Tibial nerve (tissue), 4 donors: Measurements from ENCODE around the gene TIAM1. TPM values are rescaled to one million over a fixed set of nuclear protein-coding genes. Genes with fewer than 3 reads are reported as not detected.

Experiments used
- DNase-seq, 2 donors: peaks; one replicate each; pipeline ENCODE4 v3.0.0-alpha.2; 2019; ENCODE audit warnings: low spot score in 2 of 2
- H3K27ac ChIP-seq, 4 donors: fragments of 200-600 bp; sonication (generic) in 3 of 4; one replicate each; pipeline ENCODE4 v1.5.1; 2017 to 2019; ENCODE audit warnings: mild to moderate bottlenecking in 1 of 4
- H3K27me3 ChIP-seq, 2 donors: fragments of 200-600 bp; sonication (generic) in 1 of 2; one replicate each; pipeline versions ENCODE4 v1.5.1 to v1.6.0; 2017 to 2019
- H3K36me3 ChIP-seq, 3 donors: fragments of 200-600 bp; sonication (generic); one replicate each; pipeline ENCODE4 v1.5.1; 2018 to 2019
- H3K4me1 ChIP-seq, 4 donors: fragments of 200-600 bp; sonication (generic) in 3 of 4; one replicate each; pipeline ENCODE4 v1.5.1; 2017 to 2019
- H3K4me3 ChIP-seq, 4 donors: fragments of 200-600 bp; sonication (generic) in 3 of 4; one replicate each; pipeline ENCODE4 v1.5.1; 2017 to 2019; ENCODE audit warnings: mild to moderate bottlenecking in 1 of 4, moderate library complexity in 1 of 4
- H3K9me3 ChIP-seq, 4 donors: fragments of 200-600 bp; sonication (generic) in 3 of 4; one replicate each; pipeline ENCODE4 v1.5.1; 2017 to 2019
- CTCF ChIP-seq, 5 experiments: fragments of 200-600 bp in 3 of 5; fragments of 450-650 bp in 2 of 5; sonication (generic) in 3 of 5; IDR thresholded peaks; one replicate each; pipeline ENCODE4 v1.5.1; 2016 to 2019; ENCODE audit warnings: antibody characterized with exemption in 5 of 5, mild to moderate bottlenecking in 3 of 5, moderate library complexity in 2 of 5
- EP300 ChIP-seq, 2 donors: sonication (generic); formaldehyde crosslinking; IDR thresholded peaks; one replicate each; pipeline ENCODE4 v1.6.1; 2017; ENCODE audit warnings: antibody characterized with exemption in 2 of 2, mild to moderate bottlenecking in 1 of 2
- POLR2A ChIP-seq, 2 donors: fragments of 450-650 bp; IDR thresholded peaks; one replicate each; pipeline ENCODE4 v1.6.1; 2017; ENCODE audit warnings: antibody characterized with exemption in 2 of 2, mild to moderate bottlenecking in 2 of 2, moderate library complexity in 2 of 2
- WGBS, 2 donors: methylation state at CpG; one replicate each; pipeline ENCODE4 v1.1.5; 2018; 5-methylcytosine and 5-hydroxymethylcytosine counted together
- total RNA-seq, 4 donors: library from RNA; depleted of rRNA; stranded (reverse); fragments of >200 nt; gene quantifications; one replicate each; pipeline ENCODE4 v1.1.0, GENCODE V29; 2016

The TIAM1 gene
- total RNA-seq, 4 donors from 2014 or later: 25.3 to 44.7 (median 31.6) TPM

- no peaks in the 10 kb centered on the region for H3K36me3 ChIP-seq
- no peak overlapping the region for H3K27ac ChIP-seq
- no peak for DNase-seq
- peaks cover 0 to 8% (median 1%) of the 10 kb centered on the region in 4 donors for H3K4me1 ChIP-seq
- WGBS, 2 donors: 63 to 69% methylated on average over 3 of the region's 3 CpGs
- H3K27me3 ChIP-seq: peaks cover 0 to 20% of the 10 kb centered on the region in 2 donors
- no peak overlapping the region for H3K4me3 ChIP-seq
- no peaks in the 10 kb centered on the region for H3K9me3 ChIP-seq
- TF ChIP-seq CTCF (IDR thresholded peaks at IDR 0.05) (no peak), POLR2A (IDR thresholded peaks at IDR 0.05) (no peak), EP300 (IDR thresholded peaks at IDR 0.05) (no peak)
Measured at GRCh38 chr21:31338908-31339368, 5.1 kb downstream of the TIAM1 start.

GRCh38 chr21:31337996-31338907 lies 5.8 kb downstream of the TIAM1 start:
- H3K9me3 ChIP-seq: no peaks in the 10 kb centered on the region
- no peak for TF ChIP-seq EP300 (IDR thresholded peaks at IDR 0.05)
- no peak for TF ChIP-seq POLR2A (IDR thresholded peaks at IDR 0.05)
- TF ChIP-seq CTCF (IDR thresholded peaks at IDR 0.05): no peak
- no peak overlapping the region for H3K27ac ChIP-seq
- no peak for DNase-seq
- peaks cover 0 to 13% of the 10 kb centered on the region in 2 donors for H3K27me3 ChIP-seq
- no peaks in the 10 kb centered on the region for H3K36me3 ChIP-seq
- H3K4me1 ChIP-seq: peaks cover 0 to under 1% (median 0%) of the 10 kb centered on the region in 4 donors
- H3K4me3 ChIP-seq: no peak overlapping the region
- WGBS, 2 donors: 69 to 70% methylated on average over 25 of the region's 25 CpGs

- H3K9me3 ChIP-seq: no peaks in the 10 kb centered on the region
- no peaks in the 10 kb centered on the region for H3K4me1 ChIP-seq
- peaks cover 0 to 1% of the 10 kb centered on the region in 2 donors for H3K27me3 ChIP-seq
- no peak overlapping the region for H3K27ac ChIP-seq
- 86 to 90% methylated on average over 3 of the region's 3 CpGs for whole genome bisulfite sequencing, 2 donors
- H3K36me3 ChIP-seq: no peaks in the 10 kb centered on the region
- no peak overlapping the region for H3K4me3 ChIP-seq
- TF ChIP-seq CTCF (IDR thresholded peaks at IDR 0.05) (no peak), EP300 (IDR thresholded peaks at IDR 0.05) (no peak), POLR2A (IDR thresholded peaks at IDR 0.05) (no peak)
- DNase-seq: no peak
Measured at GRCh38 chr21:31337086-31337485, 7.0 kb downstream of the TIAM1 start.

- no peak for DNase-seq
- WGBS, 2 donors: 90 to 93% methylated on average over 6 of the region's 6 CpGs
- Histone ChIP-seq H3K9me3 (no peaks in the 10 kb centered on the region), H3K4me1 (no peaks in the 10 kb centered on the region), H3K36me3 (no peaks in the 10 kb centered on the region), H3K27ac (no peak overlapping the region), H3K27me3 (no peaks in the 10 kb centered on the region), H3K4me3 (no peak overlapping the region)
- no peak for TF ChIP-seq POLR2A (IDR thresholded peaks at IDR 0.05)
- TF ChIP-seq EP300 (IDR thresholded peaks at IDR 0.05): no peak
- TF ChIP-seq CTCF (IDR thresholded peaks at IDR 0.05): no peak
Measured at GRCh38 chr21:31336739-31337040, 7.4 kb downstream of the TIAM1 start.

GRCh38 chr21:31335957-31336738 lies 7.9 kb downstream of the TIAM1 start:
- no peaks in the 10 kb centered on the region for H3K27me3 ChIP-seq
- peaks cover 0 to 2% (median 0%) of the 10 kb centered on the region in 4 donors for H3K9me3 ChIP-seq
- WGBS, 2 donors: 75 to 85% methylated on average over 12 of the region's 12 CpGs
- H3K27ac ChIP-seq: no peak overlapping the region
- H3K4me3 ChIP-seq: no peak overlapping the region
- H3K36me3 ChIP-seq: no peaks in the 10 kb centered on the region
- TF ChIP-seq EP300 (IDR thresholded peaks at IDR 0.05) (peak in 1 of 2 donors; percentile 26), CTCF (IDR thresholded peaks at IDR 0.05) (no peak)
- no peaks in the 10 kb centered on the region for H3K4me1 ChIP-seq
- DNase-seq: peak in 1 of 2 donors; percentile 43
